Measurements from ENCODE around the gene ZEB1.

The ZEB1 gene

GRCh38 chr10:31509989-31510388 lies 191.0 kb downstream of the ZEB1 start:
- Histone ChIP-seq H3F3A (ENCODE audit: control insufficient read depth, insufficient read depth) (no peaks in the 10 kb centered on the region), H3K27ac (ENCODE audit: low read depth, low read length) (no peak overlapping the region), H3K36me3 (ENCODE audit: control insufficient read depth, low read length) (peaks cover 71% of the 10 kb centered on the region), H3K79me2 (ENCODE audit: control insufficient read depth, low read length) (no peaks in the 10 kb centered on the region), H3K4me1 (ENCODE audit: control insufficient read depth, low read length) (no peaks in the 10 kb centered on the region), H3K9me2 (replicated peaks; ENCODE audit: control insufficient read depth, low read length) (no peaks in the 10 kb centered on the region), H3K9me3 (ENCODE audit: control insufficient read depth, insufficient read depth, low read length) (peaks cover 21% of the 10 kb centered on the region; the same call in 1 of the 2 replicates), H4K20me1 (ENCODE audit: control insufficient read depth, insufficient read depth, low read depth, low read length) (no peaks in the 10 kb centered on the region), H3K4me2 (ENCODE audit: low read length) (no peak overlapping the region), H3K27me3 (ENCODE audit: control insufficient read depth, low read length) (no peaks in the 10 kb centered on the region), H3K4me3 (ENCODE audit: low read length) (no peak overlapping the region)
- TF ChIP-seq CTCF (IDR thresholded peaks at IDR 0.05; ENCODE audit: low read depth, low read length, poor library complexity, severe bottlenecking): no peak
- no peak for TF ChIP-seq EZH2phosphoT487 (IDR thresholded peaks at IDR 0.05; ENCODE audit: borderline replicate concordance, low read length)

GRCh38 chr10:31515116-31515515 lies 196.1 kb downstream of the ZEB1 start:
- Histone ChIP-seq H3K36me3 (ENCODE audit: control insufficient read depth, low read length) (peaks cover 58% of the 10 kb centered on the region), H4K20me1 (ENCODE audit: control insufficient read depth, insufficient read depth, low read depth, low read length) (no peaks in the 10 kb centered on the region), H3K27ac (ENCODE audit: low read depth, low read length) (no peak overlapping the region), H3K79me2 (ENCODE audit: control insufficient read depth, low read length) (no peaks in the 10 kb centered on the region), H3F3A (ENCODE audit: control insufficient read depth, insufficient read depth) (no peaks in the 10 kb centered on the region), H3K9me3 (ENCODE audit: control insufficient read depth, insufficient read depth, low read length) (no peaks in the 10 kb centered on the region), H3K4me1 (ENCODE audit: control insufficient read depth, low read length) (no peaks in the 10 kb centered on the region), H3K27me3 (ENCODE audit: control insufficient read depth, low read length) (no peaks in the 10 kb centered on the region), H3K4me3 (ENCODE audit: low read length) (no peak overlapping the region), H3K4me2 (ENCODE audit: low read length) (no peak overlapping the region), H3K9me2 (replicated peaks; ENCODE audit: control insufficient read depth, low read length) (no peaks in the 10 kb centered on the region)
- TF ChIP-seq EZH2phosphoT487 (IDR thresholded peaks at IDR 0.05; ENCODE audit: borderline replicate concordance, low read length) (no peak), CTCF (IDR thresholded peaks at IDR 0.05; ENCODE audit: low read depth, low read length, poor library complexity, severe bottlenecking) (no peak)

- no peaks in the 10 kb centered on the region for H3K9me2 ChIP-seq (replicated peaks; ENCODE audit: control insufficient read depth, low read length)
- H3K27me3 ChIP-seq (ENCODE audit: control insufficient read depth, low read length): no peaks in the 10 kb centered on the region
- H3K4me1 ChIP-seq (ENCODE audit: control insufficient read depth, low read length): no peaks in the 10 kb centered on the region
- H3K27ac ChIP-seq (ENCODE audit: low read depth, low read length): no peak overlapping the region
- H3F3A ChIP-seq (ENCODE audit: control insufficient read depth, insufficient read depth): no peaks in the 10 kb centered on the region
- no peak overlapping the region for H3K4me3 ChIP-seq (ENCODE audit: low read length)
- H4K20me1 ChIP-seq (ENCODE audit: control insufficient read depth, insufficient read depth, low read depth, low read length): no peaks in the 10 kb centered on the region
- no peaks in the 10 kb centered on the region for H3K9me3 ChIP-seq (ENCODE audit: control insufficient read depth, insufficient read depth, low read length)
- peaks cover 58% of the 10 kb centered on the region for H3K36me3 ChIP-seq (ENCODE audit: control insufficient read depth, low read length)
- H3K79me2 ChIP-seq (ENCODE audit: control insufficient read depth, low read length): no peaks in the 10 kb centered on the region
- H3K4me2 ChIP-seq (ENCODE audit: low read length): no peak overlapping the region
- TF ChIP-seq CTCF (IDR thresholded peaks at IDR 0.05; ENCODE audit: low read depth, low read length, poor library complexity, severe bottlenecking): no peak
- no peak for TF ChIP-seq EZH2phosphoT487 (IDR thresholded peaks at IDR 0.05; ENCODE audit: borderline replicate concordance, low read length)
Observed at GRCh38 chr10:31515819-31516402, 196.9 kb downstream of the ZEB1 start.

All from DOHH2 (cell line).